Measurements from ENCODE around the gene CCDC159.
"Not testable (repeated sequence)": the region's sequence is repeated elsewhere in the genome, so short reads cannot be mapped to it uniquely, and the experiment has no call there.

CCDC159 gene

DNA sequence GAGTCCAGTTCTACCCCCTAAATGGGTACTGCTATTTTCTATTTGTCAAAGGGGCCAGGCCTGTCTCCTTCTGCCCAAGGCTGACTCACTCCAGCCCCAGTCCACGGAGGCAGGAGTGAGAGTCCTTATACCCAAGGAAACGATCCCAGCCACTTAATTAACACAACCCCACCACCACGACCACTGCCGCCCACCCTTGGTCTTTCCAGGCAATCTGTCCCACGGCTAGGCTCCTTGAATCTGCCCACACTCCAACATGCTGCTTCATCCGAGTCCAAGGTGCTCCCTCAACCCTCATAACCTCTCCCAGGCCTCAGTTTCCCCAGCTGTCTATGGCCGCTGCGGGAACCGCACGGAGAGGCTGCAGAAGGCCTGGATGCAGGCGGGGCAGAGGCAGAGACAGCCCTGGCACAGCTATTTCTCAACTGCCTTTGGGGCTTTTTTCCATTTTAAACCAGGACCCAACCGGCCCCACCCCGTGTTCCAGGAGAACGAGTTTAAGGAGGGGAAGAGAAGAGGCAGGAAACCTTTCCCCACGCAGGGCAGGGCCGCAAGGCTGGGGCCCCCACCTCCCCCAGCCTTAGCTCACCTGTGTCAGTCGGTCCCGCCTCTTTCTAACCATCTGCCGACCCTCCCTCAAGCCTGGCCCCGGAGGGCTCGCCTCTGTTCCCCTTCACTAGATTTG lies 7.6 kb upstream of the CCDC159 start:
- DNase-seq: no peak

DNA sequence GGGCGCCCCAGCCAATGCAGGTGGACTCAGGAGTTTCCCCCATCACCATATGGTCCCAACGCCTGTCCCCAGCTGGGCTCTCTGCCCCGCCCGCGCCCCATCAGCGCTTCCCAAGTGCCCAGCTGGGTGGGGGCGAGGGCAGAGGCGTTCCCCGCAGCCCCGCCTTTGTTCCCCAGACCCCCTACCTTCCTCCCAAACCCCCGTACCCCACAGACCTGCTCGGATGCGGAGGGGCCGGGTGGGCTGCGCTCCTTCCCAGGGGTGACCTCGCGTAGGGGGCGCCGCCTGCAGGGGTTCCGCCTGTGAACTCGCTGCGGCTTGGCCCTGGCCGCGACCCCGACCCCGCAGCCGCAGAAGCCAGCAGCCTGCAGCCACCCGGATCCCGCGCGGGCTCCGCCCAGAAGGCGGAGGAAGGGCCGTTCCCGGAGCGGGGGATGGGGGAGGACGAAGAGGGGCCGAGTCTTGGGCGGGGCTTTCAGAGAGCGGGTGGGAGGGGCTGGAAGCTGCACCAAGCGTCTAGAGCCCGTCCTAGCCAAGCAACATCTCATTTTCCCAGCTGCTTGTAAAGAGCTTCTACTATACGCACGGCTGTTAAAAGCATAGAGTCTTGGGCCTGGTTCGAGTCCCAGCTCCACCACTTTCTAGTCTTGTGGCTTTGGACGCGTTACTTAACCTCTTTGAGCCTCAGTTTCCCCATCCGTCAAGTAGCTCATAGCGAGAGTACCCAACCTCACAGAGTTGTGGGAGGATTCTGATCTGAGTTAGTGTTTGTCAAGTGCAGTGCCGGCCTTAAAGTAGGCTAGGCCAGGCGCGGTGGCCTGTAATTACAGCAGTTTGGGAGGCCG lies 6.8 kb upstream of the CCDC159 start, which contains the start of gene RAB3D:
Gene RAB3D, minus strand, starts transcription at position 404 of the 845 bp plus-strand sequence. CDS start 2,258 bp downstream, outside the sequence.
- peak; percentile 83 to 84 for DNase-seq

DNA sequence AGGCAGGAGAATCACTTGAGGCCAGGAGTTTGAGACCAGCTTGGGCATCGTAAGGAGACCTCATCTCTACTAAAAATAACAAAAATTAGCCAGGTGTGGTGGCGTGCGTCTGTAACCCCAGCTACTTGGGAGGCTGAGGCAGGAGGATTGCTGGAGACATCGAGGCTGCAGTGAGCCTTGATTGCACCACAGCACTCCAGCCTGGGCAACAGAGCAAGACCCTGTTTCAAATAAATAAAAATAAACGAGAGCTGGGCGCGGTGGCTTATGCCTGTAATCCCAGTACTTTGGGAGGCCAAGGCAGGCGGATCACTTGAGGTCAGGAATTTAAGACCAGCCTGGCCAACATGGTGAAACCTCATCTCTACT lies 6.2 kb upstream of the CCDC159 start:
- not testable (repeated sequence) for DNase-seq

DNA sequence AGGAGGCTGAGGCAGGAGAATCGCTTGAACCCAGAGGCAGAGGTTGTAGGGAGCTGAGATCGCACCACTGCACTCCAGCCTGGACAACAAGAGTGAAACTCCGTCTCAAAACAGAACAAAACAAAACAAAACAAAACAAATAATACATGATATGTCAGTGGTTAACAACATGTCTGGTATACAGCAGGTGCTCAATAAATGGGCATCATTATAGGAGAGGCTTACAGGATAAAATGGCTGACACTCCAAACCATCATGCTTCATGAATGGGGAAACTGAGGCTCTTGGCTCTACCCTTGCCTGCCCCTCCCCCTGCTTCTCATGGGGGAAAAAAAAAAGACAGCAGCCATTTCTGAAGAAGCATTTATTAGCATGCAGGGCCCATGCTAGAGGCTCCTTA lies 3.9 kb upstream of the CCDC159 start:
- no peak for DNase-seq

DNA sequence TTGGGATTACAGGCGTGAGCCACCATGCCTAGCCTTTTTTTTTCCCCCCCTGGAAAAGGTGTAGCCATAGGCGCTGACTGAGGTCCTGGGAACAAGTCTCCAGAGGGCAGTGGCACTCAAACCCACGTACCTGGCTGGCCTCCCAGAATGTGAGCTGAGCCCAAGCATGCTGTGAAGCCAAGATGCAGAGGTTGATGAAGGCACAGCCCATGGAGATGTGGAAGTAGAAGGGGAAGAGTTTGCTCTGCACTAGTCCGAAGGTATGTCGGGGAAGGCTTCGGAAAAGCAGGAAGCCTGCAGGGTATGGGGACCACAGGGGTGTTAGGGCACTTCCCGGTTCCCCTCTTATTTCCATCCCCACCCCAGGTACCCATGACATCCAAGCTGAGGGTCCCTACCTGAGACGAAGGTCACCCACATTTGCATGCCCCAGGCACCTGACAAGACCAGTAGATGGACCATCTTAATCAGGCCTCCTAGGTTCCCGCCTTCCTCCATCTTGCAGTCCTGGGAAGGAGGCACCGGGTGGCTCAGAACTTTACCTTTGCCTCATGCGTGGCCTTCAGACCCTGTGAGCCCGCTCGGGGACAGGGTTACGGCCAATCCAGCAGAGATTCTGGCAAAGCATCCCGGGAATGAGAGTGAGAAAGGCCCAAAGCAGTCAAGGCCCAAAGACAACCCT lies 1.1 kb upstream of the CCDC159 start:
- no peak for DNase-seq

DNA sequence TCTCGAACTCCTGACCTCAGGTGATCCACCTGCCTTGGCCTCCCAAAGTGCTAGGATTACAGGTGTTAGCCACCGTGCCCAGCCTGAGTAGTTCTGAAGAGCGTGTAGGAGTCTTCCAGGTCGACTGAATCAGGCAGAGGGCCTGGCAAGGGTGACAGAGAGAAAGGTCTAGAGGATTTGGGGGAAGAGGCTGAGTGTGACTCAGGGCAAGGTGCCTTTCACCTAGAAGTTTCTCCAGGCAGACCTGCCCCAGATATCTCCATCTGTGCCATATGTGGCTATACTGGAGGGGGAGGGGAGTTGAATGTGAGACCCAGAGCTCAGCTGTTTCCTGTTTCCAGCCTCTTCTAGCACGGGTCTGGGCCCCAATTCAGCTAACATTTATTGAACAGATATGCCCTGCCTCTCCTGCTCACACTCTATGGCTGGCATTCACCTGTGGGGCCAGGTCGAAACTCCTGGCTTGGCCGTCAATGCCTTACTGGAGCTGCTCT lies 1.3 kb downstream of the CCDC159 start:
- no peak for DNase-seq

DNA sequence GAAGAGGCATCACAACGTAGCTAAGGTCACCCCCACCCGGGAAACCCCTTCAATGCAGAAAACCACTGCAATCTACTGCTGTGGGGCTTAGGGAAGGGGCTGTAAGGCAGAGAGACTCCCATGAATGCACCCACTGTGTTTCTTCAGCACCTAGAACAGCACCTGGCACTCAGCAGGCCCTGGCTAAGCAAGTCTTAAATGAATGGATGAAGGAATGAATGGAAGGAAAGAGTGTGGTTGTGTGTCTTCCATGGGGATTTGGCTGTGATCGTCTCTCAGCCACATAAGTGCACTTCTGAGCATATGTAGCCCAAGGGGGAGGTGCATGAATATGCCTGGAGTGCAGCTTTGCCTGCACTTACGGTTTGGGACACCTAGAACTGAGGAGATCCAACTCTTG lies 2.9 kb downstream of the CCDC159 start:
- no peak for DNase-seq

DNA sequence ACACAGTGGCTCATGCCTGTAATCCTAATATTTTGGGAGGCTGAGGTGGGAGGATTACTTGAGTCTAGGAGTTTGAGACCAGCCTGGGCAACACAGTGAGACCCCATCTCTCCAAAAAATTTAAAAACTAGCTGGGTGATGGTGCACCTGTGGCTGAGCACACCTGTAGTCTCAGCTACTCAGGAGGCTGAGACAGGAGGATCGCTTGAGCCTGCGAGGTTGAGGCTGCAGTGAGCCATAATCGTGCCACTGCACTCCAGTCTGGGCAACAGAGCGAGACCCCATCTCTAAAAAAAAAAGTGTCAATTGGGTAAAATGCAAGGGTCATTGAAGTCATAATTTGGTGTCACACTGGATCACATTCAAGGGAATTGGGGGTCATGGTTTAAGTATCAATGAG lies 7.8 kb downstream of the CCDC159 start:
- DNase-seq: not testable (repeated sequence)

DNA sequence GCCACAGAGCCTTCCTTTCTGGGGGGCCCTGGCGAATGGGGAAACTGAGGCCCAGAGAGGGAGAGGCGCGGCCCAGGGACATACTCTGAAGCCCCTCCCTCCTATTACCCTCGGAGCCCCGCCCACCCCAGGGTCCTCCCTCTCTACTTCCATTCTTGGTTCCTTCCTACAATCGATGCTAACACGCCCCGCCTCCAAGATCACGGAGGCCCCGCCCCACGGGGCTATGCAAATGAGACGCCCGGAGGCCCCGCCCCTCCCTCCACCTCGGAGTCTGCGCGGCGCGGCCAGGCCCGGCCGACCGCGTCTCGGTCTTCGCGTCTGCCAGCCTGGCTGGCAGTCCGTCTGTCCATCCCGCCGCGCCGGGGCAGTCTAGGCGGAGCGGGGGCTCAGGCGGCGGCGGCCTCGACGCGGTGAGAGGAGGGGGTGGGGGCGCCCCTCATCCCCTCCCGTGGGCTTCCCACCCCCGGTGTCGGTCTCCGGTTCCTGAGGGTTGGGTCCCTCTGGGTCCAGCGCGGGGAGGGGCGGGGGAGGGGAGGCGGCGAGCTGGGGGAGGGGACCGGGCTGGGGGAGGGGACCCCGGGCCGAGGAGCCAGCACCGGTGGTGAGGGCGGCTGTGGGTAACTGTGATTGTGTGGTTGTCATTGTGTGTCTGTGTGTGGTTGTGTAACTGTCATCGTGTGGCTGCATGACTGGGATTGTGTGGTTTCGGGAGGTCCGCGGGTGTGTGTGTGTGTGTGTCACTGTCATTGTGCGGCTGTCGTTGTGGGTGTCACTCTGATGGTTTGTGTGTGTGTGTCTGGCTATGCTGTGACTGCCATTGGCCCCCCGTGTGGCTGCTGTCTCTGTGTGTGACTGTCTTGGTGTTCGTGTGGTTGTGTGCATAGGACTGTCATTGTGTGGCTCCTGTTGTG lies 9.1 kb downstream of the CCDC159 start, which contains the start of gene PLPPR2:
Gene PLPPR2, plus strand, starts transcription at position 273 of the 914 bp plus-strand sequence. CDS start 2,242 bp downstream, outside the sequence.
- peak; percentile 89 to 90 for DNase-seq

DNA sequence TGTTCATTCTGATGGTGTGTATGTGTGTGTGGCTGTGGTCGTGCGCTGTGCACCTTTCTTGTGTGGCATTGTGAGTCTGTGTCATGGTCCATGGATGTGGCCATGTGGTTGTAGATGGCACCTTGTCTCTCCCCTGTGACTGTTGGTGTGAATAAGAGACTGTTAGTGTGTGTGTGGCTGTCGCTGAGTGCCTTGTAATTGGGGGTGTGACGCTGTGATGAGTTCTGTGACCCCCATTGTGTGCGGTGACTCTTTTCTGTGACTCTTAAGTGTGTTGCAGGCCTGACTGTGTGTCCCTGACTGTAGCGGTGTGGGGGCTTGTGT lies 9.7 kb downstream of the CCDC159 start:
- DNase-seq: no peak

DNA sequence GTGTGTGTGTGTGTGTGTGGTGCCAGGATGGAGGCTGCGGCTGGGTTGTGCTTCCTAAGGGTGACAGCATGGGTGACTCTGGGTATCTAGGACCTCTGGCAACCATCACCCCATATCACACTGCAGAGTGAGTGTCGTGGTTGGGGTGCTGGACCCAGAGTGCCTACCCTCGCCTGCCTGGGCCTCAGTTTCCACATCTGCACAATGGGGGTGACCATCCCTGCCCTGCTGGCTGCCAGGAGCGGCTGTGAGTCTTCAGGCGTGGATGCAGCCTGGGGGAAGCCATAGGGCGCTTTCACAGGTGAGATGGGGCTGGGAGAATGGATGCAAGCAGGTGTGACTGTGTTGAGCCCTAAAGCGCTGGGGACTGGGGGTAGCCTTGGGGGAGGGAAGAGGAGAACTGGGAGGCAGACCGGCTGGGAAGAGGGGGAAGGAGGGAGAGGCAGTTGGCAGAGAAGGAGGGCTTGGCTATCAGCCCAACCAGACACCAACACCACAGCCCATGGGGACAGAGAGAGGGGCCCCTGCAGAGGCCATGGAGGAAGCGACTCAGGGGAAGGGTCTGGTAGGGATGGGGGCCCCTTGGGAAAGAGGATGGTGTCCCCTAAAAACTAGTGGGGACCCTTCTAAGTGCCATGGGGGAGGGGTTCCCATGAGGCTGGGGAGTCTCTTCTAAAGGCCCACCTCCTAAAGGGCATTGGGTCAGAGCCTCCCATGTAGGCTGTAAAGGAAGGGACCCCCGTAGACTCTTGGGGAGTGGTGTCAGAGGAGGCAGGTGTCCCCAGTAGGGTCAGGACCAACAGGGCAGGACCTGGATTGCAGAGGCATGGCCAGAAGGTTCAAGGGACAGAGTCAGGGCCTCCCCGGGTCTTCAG lies 10.6 kb downstream of the CCDC159 start:
- DNase-seq: no peak

DNA sequence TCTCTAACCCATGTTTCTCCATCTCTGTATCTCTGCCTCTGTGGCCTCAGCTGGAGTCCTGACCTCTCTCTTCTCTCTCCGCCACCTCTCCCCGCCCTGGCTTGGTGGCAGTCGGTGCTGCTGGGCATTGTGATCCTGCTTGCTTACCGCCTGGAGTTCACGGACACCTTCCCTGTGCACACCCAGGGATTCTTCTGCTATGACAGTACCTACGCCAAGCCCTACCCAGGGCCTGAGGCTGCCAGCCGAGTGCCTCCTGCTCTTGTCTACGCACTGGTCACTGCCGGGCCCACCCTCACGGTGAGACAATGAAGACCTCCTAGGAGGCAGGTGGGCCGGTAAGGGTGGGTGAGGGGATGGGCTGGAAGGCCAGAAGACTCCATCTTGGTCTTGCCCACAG lies 13.1 kb downstream of the CCDC159 start:
- no peak for DNase-seq

DNA sequence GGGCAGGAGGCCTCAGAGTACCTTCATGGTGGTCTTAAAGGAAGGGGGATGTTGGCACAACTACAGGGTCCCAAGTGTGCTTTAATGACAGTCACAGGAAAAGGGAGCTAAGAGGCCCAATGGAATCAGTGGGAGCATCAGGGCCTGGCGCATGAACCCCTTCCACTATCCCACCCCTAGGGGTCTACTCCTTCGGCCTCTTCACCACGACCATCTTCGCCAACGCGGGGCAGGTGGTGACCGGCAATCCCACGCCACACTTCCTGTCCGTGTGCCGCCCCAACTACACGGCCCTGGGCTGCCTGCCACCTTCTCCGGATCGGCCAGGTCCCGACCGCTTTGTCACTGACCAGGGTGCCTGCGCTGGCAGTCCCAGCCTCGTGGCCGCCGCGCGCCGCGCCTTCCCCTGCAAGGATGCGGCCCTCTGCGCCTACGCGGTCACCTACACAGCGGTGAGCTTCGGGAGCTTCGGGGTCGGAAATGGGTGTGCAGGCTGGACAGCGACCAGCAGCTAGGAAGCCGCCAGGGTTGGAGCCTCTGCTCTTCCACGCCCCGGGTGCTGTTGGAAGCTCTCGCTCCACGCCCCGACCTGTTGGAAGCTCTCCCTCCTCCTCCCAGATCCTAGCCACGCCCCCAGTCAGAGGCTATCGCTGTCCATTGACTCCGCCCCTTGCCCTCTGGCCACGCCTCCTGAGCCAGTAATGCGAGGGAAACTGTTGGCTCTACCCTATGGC lies 14.9 kb downstream of the CCDC159 start:
- DNase-seq: no peak

DNA sequence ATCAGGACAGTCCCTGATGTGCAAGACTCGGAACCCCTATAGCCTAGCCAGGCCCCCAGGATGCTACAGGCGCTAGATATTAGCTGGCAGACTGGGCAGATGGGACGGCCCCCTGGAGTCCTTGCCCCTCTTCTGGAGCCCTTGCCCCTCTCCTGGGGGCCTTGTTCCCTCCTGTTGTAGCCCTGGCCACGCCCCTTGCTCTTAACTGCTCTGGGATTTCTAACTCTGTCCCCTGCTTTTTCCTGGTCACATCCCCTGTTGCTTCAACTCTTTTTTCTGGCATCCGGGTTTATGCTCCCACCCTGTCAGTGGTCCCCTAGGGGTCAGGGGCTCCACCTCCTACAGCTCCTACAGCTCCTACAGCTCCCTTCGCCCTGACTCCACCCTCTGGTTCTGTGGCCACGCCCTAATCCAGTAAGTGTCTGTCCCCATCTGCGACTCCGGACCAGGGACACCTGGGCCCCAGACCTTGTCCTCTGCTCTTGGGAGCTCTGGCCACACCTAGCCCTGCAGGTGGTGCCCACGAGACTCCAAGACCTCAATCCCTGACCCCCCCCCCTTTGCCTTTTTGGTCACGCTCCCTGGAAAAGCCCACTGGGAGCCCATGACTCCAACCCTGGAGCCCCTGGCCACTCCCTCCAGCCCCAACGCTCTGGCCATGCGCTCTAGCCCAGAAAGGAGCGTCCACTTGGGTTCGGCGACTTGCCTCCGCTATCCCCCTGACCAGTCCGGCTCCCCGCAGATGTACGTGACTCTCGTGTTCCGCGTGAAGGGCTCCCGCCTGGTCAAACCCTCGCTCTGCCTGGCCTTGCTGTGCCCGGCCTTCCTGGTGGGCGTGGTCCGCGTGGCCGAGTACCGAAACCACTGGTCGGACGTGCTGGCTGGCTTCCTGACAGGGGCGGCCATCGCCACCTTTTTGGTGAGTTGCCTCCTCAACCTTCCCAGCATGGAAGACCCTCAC lies 15.7 kb downstream of the CCDC159 start:
- no peak for DNase-seq

DNA sequence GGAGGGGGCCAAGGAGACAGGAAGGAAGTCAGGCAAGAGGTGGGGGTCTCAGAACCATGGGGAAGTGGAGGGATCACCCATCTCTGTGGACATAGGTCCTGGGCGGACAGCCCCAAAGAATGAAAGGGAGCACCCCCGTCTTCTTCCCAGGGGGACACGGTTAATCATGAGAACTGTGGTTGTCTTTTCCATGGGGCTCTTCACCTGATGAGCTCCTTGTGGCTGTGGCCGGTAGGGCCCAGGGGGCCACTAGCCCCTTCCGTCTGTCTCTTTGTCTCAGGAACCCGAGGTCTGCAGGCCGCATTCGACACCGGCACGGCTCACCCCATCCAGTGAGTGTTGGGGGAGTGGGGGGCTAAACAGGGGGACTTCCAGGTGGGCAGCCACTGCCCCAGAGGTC lies 17.6 kb downstream of the CCDC159 start:
- DNase-seq: no peak

DNA sequence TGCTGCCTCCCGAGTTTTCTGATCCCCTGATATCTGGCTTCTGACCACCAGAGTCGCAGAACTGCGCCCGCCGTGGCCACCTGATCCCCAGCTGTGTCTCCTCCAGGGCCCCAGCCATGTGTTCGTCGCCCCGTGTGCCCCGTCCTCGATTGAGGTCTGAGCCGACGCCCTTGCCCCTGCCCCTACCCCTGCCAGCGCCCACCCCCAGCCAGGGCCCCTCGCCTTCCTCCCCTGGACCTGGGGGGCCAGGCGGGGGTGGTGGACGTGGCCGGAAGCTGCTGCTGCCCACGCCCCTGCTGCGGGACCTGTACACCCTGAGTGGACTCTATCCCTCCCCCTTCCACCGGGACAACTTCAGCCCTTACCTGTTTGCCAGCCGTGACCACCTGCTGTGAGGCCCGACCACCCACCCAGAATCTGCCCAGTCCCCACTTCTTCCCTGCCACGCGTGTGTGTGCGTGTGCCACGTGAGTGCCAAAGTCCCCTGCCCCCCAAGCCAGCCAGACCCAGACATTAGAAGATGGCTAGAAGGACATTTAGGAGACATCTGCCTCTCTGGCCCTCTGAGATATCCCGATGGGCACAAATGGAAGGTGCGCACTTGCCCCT lies 18.1 kb downstream of the CCDC159 start:
- DNase-seq: no peak

DNA sequence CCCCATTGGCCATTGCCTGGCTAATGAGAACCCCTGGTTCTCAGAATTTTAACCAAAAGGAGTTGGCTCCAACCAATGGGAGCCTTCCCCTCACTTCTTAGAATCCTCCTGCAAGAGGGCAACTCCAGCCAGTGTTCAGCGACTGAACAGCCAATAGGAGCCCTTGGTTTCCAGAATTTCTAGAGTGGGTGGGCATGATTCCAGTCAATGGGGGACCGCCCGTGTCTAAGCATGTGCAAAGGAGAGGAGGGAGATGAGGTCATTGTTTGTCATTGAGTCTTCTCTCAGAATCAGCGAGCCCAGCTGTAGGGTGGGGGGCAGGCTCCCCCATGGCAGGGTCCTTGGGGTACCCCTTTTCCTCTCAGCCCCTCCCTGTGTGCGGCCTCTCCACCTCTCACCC lies 18.6 kb downstream of the CCDC159 start:
- DNase-seq: no peak

DNA sequence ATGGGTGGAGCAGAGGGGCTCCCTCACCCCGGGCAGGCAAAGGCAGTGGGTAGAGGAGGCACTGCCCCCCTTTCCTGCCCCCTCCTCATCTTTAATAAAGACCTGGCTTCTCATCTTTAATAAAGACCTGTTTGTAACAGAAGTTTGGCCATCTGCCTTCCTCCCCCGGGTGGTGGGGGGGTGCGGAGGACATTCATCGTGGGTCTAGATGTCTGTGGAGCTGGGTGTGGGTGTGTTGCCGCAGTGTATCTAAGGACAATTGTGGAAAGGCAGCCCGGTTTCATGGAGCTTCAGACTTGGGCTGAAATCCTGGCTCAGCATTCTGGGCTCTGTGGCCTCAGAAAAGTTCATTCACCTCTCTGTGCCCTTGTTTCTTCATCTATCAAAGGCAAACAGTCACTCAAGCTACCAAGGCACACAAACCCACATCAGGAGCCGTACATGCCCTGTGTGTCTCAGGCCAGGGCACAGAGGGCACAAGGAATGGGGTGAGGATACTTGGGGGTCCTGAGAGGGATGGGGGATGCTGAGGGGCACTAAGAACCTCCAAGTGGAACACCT lies 19.3 kb downstream of the CCDC159 start:
- DNase-seq: no peak

DNA sequence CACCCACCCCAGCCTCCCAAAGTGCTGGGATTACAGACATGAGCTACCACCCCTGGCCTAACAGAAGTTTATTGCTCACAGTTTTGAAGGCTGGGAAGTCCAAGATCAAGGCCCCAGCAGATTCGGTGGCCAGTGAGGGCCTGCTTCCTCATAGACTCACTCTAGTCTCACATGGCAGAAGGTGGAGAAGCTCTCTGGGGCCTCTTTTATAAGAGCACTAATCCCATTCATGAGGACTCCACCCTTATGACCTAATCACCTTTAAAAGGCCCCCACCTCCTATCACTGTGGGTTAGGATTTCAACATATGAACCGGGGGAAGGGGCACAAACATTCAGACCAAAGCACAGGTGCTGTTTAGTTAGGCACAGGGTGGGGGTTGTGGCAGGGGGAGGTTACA lies 21.2 kb downstream of the CCDC159 start:
- no peak for DNase-seq
